GM19463 (cell line): ENCODE results near the gene FGF12.
"Not testable (repeated sequence)": the region's sequence is repeated elsewhere in the genome, so short reads cannot be mapped to it uniquely, and the experiment has no call there.

Source experiments
- ATAC-seq: cut with Tn5 transposase; IDR thresholded peaks from one replicate; pipeline ENCODE4 v1.9.1; 2021; ENCODE audit warnings: mild to moderate bottlenecking, moderate library complexity; ENCODE audit not compliant: unreplicated experiment

FGF12 gene

DNA sequence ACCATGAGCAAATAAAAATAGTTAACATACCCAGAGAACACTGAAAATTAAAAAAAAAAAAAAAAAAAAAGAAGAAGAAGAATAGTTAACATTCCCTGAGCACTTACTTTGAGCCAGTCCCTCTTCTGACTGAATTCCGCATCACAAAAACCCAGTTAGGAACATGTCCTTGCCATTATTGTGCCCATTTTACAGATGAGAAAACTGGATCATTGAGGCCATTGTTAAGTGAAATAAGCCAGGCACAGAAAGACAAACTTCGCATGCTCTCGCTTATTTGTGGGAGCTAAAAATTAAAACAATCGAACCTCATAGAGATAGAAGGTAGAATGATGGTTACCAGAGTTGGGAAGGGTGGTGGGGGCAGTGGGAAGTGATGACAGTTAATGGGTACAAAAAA, 119.5 kb downstream of the FGF12 start:
- ATAC-seq, result no peak

DNA sequence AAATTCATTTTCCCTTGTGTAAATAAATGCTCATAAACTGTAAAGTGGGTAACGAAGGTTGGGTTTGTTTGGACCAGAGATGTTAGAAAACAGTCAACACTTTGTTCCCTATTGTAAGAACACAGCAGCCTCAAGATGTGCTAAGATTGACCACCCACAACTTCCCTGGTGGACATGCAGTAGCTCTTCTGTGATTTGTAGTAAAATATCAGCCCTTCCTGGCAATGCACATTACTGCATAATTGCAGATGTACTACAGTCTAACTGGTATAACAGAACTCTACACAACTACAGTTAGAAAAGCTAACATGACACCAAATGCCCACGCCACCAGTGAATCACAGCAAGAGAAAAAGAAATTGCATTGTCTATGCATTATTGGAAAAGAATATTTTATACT, 129.4 kb downstream of the FGF12 start:
- ATAC-seq, result no peak

- no peak for ATAC-seq
Measured at GRCh38 chr3:192597506-192597905, 129.8 kb downstream of the FGF12 start.

DNA sequence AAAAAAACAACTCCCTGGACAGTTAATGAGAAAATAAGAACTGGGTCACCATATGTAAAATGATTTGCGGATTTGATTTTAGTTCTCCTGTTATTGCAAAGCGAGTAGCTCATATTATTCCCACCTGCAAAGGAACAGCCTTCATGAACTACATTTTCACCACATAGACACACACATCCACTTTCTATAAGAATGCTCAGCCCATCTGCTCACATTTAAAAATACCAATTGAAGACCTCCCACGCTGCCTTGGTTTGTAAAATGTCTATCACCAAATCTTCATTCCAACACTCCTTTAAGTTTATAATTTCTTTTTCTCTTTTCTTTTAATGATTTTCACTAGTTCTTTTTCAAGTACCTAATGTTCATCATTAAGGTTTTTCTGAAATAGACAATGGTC, 148.6 kb downstream of the FGF12 start:
- no peak for ATAC-seq

DNA sequence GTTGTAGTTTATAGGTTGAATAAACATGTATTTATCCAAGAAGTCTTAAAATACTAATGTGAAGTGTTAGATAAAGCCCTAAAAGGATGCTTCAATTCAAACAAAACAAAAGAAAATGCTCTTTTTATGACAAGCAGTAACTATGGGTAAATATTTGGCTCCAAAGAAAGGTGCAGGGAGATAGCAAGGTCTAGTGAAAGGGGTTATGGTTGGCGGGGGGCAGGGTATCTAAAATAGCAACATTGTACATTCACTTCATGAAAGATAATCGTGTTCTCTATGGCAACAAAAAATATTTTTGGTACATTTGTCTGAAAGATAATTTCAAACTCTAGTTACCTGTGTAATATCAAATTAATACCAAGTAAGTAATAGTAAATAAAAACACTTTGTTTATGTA, 149.5 kb downstream of the FGF12 start:
- no peak for ATAC-seq

- no peak for ATAC-seq
Measured at GRCh38 chr3:192577271-192577670, 150.1 kb downstream of the FGF12 start.

- ATAC-seq, result not testable (repeated sequence)
Measured at GRCh38 chr3:192576704-192577103, 150.6 kb downstream of the FGF12 start.

DNA sequence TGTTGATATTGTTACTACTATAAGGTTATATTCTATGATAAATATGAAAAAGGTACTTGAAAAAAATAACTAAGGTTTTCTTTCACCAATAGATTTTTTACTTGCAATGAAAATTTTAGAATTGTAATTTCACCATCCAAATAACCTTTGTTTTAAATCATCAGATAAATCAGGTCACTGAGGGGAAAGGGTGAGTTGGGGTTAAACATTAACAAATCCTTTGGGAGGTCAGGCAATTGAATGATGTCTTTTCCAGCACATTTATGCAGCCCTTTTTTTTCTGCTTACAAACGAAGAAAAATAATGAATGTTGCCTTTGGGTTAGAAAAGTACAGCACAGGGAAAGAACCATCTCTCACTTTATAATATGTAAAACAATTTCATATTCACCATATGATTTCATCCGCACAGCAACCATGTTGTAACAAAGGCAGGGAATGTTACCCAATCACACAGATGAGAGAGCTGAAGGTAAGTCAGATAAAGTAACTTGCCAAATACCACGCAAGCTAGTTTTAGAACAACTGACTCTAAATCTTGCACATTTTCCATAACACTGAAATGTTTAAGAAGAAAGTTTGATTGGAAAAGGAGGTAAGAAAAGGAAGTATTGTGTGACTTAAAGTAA, 151.3 kb downstream of the FGF12 start:
- ATAC-seq, result no peak

GRCh38 chr3:192573240-192573639, 154.1 kb downstream of the FGF12 start:
- no peak for ATAC-seq

DNA sequence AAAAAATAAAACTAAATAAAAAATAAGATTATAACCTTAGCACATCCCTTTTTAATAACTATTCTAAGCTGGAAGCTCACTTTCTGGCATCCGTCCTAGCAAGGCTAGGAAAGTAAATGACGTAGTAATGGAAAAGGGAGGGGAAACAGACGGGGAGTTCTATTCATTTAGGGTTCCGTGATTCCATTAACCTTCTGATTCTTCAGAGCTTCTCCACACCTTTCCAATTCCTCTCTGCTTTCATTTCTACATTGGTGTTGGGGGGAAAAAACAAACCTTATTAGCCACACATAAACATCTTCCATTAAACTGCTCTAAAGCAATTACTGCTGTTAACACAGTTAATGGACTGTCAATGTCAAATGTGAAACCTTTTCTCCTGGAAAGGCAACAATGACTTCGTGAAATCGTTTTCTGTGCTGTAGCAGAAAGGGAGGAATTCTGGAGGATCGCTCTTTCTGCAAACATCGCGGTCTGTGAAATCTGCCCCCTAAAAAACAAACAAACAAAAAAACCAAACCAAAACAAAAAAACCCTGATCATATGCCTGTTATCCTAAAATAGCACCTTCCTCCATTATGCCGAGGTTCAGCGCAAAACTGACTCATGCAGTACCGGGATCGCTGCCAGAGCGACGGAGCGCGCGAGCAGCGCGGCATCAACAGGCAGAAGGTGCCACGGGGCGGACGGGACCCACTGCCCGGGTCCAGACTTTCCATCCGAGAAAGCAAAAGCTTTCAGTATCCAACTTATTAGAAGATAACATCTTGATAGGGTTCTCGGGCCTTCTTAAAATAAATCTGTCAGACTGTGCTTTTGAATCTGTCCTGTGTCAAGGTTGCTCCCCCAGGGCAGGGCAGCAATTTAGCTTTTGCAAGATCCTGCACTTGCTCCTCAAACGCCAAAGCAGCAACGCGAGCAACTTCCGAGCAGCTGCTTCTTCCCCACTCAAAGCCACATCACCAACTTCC, 156.2 kb downstream of the FGF12 start:
- no peak for ATAC-seq

DNA sequence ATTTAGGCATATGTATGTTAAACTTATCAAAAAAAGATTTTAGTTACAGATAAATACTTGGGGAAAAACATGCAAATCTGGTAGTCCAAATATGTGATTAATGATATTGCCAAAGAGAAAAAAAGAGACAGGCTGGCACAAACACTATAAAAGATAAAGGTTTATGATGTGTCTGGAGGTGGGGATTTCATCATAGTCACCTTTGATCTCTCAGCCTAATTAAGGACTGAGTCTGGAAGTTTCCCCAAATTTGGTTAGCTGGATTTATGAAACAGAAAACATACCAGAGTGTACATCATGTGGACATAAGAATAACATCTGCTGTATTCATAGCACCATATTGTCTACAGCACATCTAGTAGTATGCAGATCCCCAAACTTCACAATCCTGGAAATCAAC, 157.0 kb downstream of the FGF12 start:
- no peak for ATAC-seq

- ATAC-seq, result peak; percentile 87
Measured at GRCh38 chr3:192566706-192567290, 160.5 kb downstream of the FGF12 start.

- no peak for ATAC-seq
Measured at GRCh38 chr3:192564611-192565010, 162.7 kb downstream of the FGF12 start.

DNA sequence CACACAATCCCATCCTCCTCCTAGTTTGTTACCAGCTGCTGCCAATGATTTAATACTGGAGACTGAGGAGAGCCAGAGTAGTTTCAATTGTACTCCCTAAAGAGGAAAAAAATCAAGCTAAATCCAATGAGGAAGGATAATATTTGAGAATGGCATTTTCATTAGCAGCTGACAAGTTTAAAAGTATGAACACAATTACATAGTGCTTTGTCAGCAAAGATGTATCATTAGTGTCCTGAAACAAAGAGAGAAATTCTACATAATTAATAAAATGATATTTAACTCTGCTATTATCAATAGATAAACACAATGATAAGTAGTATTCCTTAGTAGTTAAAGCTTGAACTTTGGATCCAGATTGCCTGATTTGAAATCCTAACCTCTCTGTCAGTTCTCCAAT, 163.9 kb downstream of the FGF12 start:
- no peak for ATAC-seq

DNA sequence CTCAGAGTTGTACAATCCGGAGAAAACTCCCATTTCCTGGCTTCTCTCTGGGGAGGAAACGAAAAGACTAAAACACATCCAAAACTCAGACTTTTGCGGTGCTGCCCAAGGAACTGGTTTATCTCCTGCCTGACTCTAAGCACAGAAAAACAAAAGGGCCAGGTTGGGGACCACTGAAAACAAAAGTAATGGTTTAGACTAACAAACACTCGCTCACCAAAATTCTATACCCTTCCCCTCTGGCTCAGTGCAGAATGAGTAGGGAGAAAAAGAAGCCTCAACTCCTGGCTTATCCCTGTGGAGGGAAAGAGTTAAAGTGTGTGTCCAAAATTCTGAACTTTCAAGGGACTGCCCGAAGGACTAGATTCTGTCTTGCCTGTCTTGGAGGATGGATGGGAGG, 173.6 kb downstream of the FGF12 start:
- ATAC-seq, result no peak

- no peak for ATAC-seq
Measured at GRCh38 chr3:192550356-192550755, 177.0 kb downstream of the FGF12 start.

DNA sequence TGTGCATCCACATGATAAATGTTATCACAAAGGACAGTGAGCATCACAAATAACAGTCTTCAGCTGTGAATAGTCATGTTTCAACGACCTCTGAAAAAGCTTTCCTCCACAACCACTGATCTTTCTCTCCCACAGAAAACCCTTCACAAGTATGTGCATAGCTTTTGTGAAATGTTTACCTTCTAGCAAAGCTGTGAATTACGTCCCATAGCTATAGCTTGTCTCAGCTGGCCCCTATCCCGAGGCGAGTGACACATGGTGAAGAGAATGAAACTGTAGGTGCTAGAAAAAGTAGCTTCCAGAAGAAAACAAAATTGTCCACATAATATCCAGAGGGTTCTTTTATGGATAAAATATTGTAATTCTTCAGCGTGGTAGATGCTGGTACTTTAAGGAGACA, 182.0 kb downstream of the FGF12 start:
- ATAC-seq, result no peak

DNA sequence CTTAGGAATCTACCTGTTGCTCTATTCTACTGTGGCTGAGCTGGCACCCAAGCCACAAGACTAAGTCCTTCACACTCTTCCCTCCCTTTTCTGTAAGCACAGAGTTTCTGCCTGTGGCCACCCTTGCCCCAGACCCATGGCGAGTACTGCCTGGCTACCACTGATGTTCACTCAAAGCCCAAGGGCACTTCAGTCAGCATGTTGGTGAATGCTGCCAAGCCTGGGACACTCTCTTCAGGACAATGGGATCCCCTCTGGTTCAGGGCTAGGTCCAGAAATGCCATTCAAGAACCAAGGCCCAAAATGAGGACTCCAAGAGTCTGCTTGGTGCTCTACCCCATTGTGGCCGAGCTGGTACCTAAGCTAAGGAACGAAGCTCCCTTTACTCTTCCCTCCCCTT, 184.2 kb downstream of the FGF12 start:
- ATAC-seq, result no peak

- ATAC-seq, result no peak
Measured at GRCh38 chr3:192516820-192517219, 210.5 kb downstream of the FGF12 start.

GRCh38 chr3:192515664-192516045, 211.7 kb downstream of the FGF12 start:
- no peak for ATAC-seq

DNA sequence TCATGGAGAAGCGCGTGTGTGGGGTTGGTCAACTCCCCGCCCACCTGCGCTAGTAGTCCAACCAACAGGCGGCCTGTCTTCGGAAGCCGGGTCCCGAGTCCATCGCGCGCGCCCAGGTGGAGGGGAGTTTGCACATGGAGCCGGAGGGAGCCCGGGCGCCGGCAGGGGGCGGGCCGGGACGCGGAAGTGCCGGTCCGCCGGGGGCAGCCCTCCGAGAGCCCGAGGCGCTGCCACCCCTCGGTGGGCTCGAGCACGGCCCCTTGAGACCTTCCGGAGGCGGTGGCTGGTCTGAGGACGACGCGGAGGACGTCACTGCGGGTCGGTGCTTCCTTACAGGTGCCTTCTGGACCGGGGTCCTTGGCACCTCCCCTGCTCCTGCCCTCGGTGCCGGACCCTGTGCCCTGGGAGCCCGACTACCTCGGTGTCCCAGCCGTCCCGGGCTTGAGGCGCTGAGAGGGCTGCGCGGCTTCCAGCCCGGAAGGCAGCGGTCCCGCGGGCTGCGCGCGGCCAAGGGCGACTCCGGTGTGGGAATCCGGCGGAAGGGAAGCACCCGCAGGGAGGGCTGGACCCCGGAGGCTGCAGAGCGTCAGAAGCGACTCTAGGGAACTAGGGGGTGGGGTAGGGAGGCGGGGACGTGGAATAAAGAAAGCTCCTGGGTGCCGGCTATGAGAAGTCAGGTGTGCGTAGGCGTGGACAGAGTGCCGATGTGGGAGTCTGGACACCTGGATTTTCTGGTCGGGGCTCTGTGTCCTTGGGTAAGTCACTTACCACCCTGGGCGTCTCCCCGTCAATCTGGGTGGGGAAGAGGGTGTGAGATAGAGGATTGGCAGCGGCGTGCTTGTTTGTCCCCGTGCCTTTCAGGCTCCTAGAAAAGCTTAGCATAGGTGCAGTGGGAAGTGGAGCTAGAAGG, 212.3 kb downstream of the FGF12 start:
- no peak for ATAC-seq
